H9 (cell line): Measurements from ENCODE around the gene CYBC1. TPM values are rescaled to one million over a fixed set of nuclear protein-coding genes. Genes with fewer than 3 reads are reported as not detected.

ENCODE experiments used
- DNase-seq: peaks from one replicate; pipeline ENCODE4 v3.0.0-alpha.2; 2017
- H2AFZ ChIP-seq: one replicate; pipeline ENCODE4 v1.6.1; 2013; ENCODE audit warnings: mild to moderate bottlenecking, low read length, control low read depth, moderate library complexity
- H2AK5ac ChIP-seq: 2 replicates; pipeline ENCODE4 v1.6.1; 2013; ENCODE audit warnings: low read length, control low read depth, mixed read lengths; ENCODE audit not compliant: insufficient read length
- H2BK120ac ChIP-seq: one replicate; pipeline ENCODE4 v1.6.1; 2013; ENCODE audit warnings: low read depth, mild to moderate bottlenecking, low read length, control low read depth, inconsistent platforms; ENCODE audit not compliant: poor library complexity, severe bottlenecking
- H2BK12ac ChIP-seq: 2 replicates; pipeline ENCODE4 v1.6.1; 2013; ENCODE audit warnings: low read length, control low read depth, mixed read lengths, low read depth; ENCODE audit not compliant: insufficient read length
- H2BK15ac ChIP-seq: 2 replicates; pipeline ENCODE4 v1.6.1; 2013; ENCODE audit warnings: low read depth, low read length, control low read depth
- H2BK20ac ChIP-seq: one replicate; pipeline ENCODE4 v1.6.1; 2013; ENCODE audit warnings: low read depth, mild to moderate bottlenecking, low read length, control low read depth, inconsistent platforms; ENCODE audit not compliant: poor library complexity, severe bottlenecking
- H2BK5ac ChIP-seq: 2 replicates; pipeline ENCODE4 v1.6.1; 2013; ENCODE audit warnings: low read length, control low read depth, mixed read lengths; ENCODE audit not compliant: insufficient read length
- H3K14ac ChIP-seq: 2 replicates; pipeline ENCODE4 v1.6.1; 2013; ENCODE audit warnings: low read length, control low read depth; ENCODE audit not compliant: insufficient read depth
- H3K18ac ChIP-seq: 2 replicates; pipeline ENCODE4 v1.6.1; 2013; ENCODE audit warnings: low read depth, mild to moderate bottlenecking, mixed read lengths, low read length, control low read depth; ENCODE audit not compliant: insufficient read length
- H3K23ac ChIP-seq: 2 replicates; pipeline ENCODE4 v1.6.1; 2013; ENCODE audit warnings: low read length, control low read depth, mixed read lengths, low read depth; ENCODE audit not compliant: insufficient read length
- H3K23me2 ChIP-seq: 2 replicates; pipeline ENCODE4 v1.6.1; 2013; ENCODE audit warnings: low read depth, mild to moderate bottlenecking, mixed read lengths, low read length, control low read depth; ENCODE audit not compliant: insufficient read length, poor library complexity, severe bottlenecking
- H3K27ac ChIP-seq: 2 replicates; pipeline ENCODE4 v1.5.1; 2013; ENCODE audit warnings: low read length, control low read depth, mixed read lengths, low read depth; ENCODE audit not compliant: insufficient read length
- H3K27me3 ChIP-seq: 2 replicates; pipeline ENCODE4 v1.6.1; 2013; ENCODE audit warnings: low read length, control low read depth, inconsistent platforms; ENCODE audit not compliant: insufficient read depth
- H3K4ac ChIP-seq: 2 replicates; pipeline ENCODE4 v1.6.1; 2013; ENCODE audit warnings: low read depth, mild to moderate bottlenecking, control low read depth, inconsistent platforms, low read length, moderate library complexity
- H3K4me1 ChIP-seq: 2 replicates; pipeline ENCODE4 v1.6.1; 2013; ENCODE audit warnings: low read length, control low read depth, inconsistent platforms; ENCODE audit not compliant: insufficient read depth
- H3K4me2 ChIP-seq: 2 replicates; pipeline ENCODE4 v1.6.1; 2013; ENCODE audit warnings: low read length, control low read depth, mixed read lengths; ENCODE audit not compliant: insufficient read length, insufficient read depth
- H3K56ac ChIP-seq: 2 replicates; pipeline ENCODE4 v1.6.1; 2013; ENCODE audit warnings: low read depth, mild to moderate bottlenecking, mixed read lengths, low read length, control low read depth; ENCODE audit not compliant: insufficient read length
- H3K79me1 ChIP-seq: 2 replicates; pipeline ENCODE4 v1.6.1; 2013; ENCODE audit warnings: low read depth, mild to moderate bottlenecking, moderate library complexity, low read length, control low read depth, inconsistent platforms; ENCODE audit not compliant: insufficient read depth, poor library complexity, severe bottlenecking
- H3K79me2 ChIP-seq: 2 replicates; pipeline ENCODE4 v1.6.1; 2013; ENCODE audit warnings: low read length, control low read depth, inconsistent platforms; ENCODE audit not compliant: insufficient read depth
- H3K9ac ChIP-seq: 2 replicates; pipeline ENCODE4 v1.6.1; 2013; ENCODE audit warnings: low read length, control low read depth, mixed read lengths; ENCODE audit not compliant: insufficient read length; ENCODE audit errors: extremely low read depth
- H3K9me3 ChIP-seq: one replicate; pipeline ENCODE4 v1.6.1; 2013; ENCODE audit warnings: low read depth, low read length, inconsistent platforms; ENCODE audit not compliant: control insufficient read depth
- H3T11ph ChIP-seq: one replicate; pipeline ENCODE4 v1.6.1; 2013; ENCODE audit warnings: mild to moderate bottlenecking, low read length, control low read depth, inconsistent platforms
- H4K20me1 ChIP-seq: one replicate; pipeline ENCODE4 v1.6.1; 2013; ENCODE audit not compliant: control insufficient read depth, insufficient read length, insufficient read depth
- H4K5ac ChIP-seq: 2 replicates; pipeline ENCODE4 v1.6.1; 2013; ENCODE audit warnings: low read depth, mild to moderate bottlenecking, mixed read lengths, low read length, control low read depth; ENCODE audit not compliant: insufficient read length
- H4K8ac ChIP-seq: replicated peaks from 2 replicates; pipeline ENCODE4 v1.6.1; 2013; ENCODE audit warnings: low read length, control low read depth, mixed read lengths, low read depth; ENCODE audit not compliant: insufficient read length
- H4K91ac ChIP-seq: 2 replicates; pipeline ENCODE4 v1.6.1; 2013; ENCODE audit warnings: low read depth, mild to moderate bottlenecking, moderate library complexity, mixed read lengths, low read length, control low read depth; ENCODE audit not compliant: insufficient read length
- H3K27ac Mint-ChIP-seq, 3 experiments: 2 replicates in 2 of 3; 3 replicates in 1 of 3; pipeline ENCODE4 v1.8.0; 2020 to 2021; ENCODE audit warnings: mixed read lengths in 3 of 3, mild to moderate bottlenecking in 1 of 3, moderate library complexity in 1 of 3
- H3K27me3 Mint-ChIP-seq: 2 replicates; pipeline ENCODE4 v1.8.0; 2021; ENCODE audit warnings: low read depth, mild to moderate bottlenecking, moderate library complexity, mixed read lengths
- H3K36me3 Mint-ChIP-seq, 3 experiments: 2 replicates in 2 of 3; 3 replicates in 1 of 3; pipeline ENCODE4 v1.8.0; 2020 to 2021; ENCODE audit warnings: low read depth in 3 of 3, mixed read lengths in 3 of 3; ENCODE audit not compliant: insufficient read depth in 1 of 3
- H3K4me1 Mint-ChIP-seq, 2 experiments: 2 replicates each; pipeline ENCODE4 v1.8.0; 2020; ENCODE audit warnings: mixed read lengths in 2 of 2
- H3K4me3 Mint-ChIP-seq, 2 experiments: 2 replicates in 1 of 2; 3 replicates in 1 of 2; pipeline ENCODE4 v1.8.0; 2020 to 2021; ENCODE audit warnings: mild to moderate bottlenecking in 2 of 2, mixed read lengths in 2 of 2, moderate library complexity in 1 of 2
- H3K9me3 Mint-ChIP-seq, 2 experiments: 2 replicates in 1 of 2; 3 replicates in 1 of 2; pipeline ENCODE4 v1.8.0; 2020; ENCODE audit warnings: mild to moderate bottlenecking in 2 of 2, mixed read lengths in 2 of 2, moderate library complexity in 1 of 2
- WGBS: extraction: QIAGEN DNeasy Blood & Tissue Kit; methylation state at CpG from one replicate; pipeline ENCODE4 v1.1.7; 2013; ENCODE audit warnings: missing lambda C conversion rate, low lambda C conversion rate, mixed read lengths; ENCODE audit not compliant: insufficient read length; ENCODE audit errors: extremely low coverage; 5-methylcytosine and 5-hydroxymethylcytosine counted together
- total RNA-seq: library from RNA; stranded (reverse); gene quantifications from 2 replicates; pipeline ENCODE4 v1.2.1, GENCODE V29; 2021
- TF ChIP-seq, protein P1 (sequence below): fragments of 200-600 bp; sonication (generic); conservative IDR thresholded peaks from 3 replicates; pipeline ENCODE4 v1.8.0; 2021; ENCODE audit warnings: antibody characterized with exemption, mild to moderate bottlenecking

The CYBC1 gene
- total RNA-seq, 1 experiment from 2014 or later: 81.7 TPM

DNA sequence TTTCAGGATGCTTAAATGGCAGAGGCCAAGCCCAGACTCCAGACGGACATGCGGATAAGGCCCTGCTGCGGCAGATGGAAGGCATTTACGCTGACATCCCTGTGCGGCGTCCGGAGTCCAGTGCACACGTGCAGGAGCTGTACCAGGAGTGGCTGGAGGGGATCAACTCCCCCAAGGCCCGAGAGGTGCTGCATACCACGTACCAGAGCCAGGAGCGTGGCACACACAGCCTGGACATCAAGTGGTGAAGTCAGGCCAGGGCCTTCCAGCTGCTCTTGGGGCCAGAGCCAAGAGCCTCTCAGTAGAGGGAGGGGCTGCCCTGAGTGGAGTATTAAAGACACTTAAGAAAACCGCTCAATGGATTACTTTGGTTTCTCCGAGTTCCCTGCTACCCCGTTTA lies 37.4 kb upstream of the CYBC1 start:
- Histone ChIP-seq H2BK15ac (no peak overlapping the region), H2BK20ac (no peak overlapping the region), H3K56ac (no peak overlapping the region), H3K18ac (no peak overlapping the region), H3K9ac (no peak overlapping the region), H2AFZ (no peak overlapping the region), H3K79me1 (no peaks in the 10 kb centered on the region), H2BK12ac (no peak overlapping the region), H3T11ph (no peak overlapping the region), H4K91ac (no peak overlapping the region), H4K20me1 (peaks cover 3% of the 10 kb centered on the region), H3K14ac (no peak overlapping the region), H2AK5ac (no peak overlapping the region), H4K8ac (no peak overlapping the region), H4K5ac (no peak overlapping the region), H3K23me2 (no peaks in the 10 kb centered on the region), H2BK5ac (no peak overlapping the region), H3K27me3 (no peaks in the 10 kb centered on the region), H3K4me1 (no peaks in the 10 kb centered on the region), H3K23ac (no peak overlapping the region), H3K4ac (no peak overlapping the region), H2BK120ac (no peak overlapping the region), H3K79me2 (no peaks in the 10 kb centered on the region), H3K27ac (no peak overlapping the region), H3K9me3 (no peaks in the 10 kb centered on the region), H3K4me2 (no peak overlapping the region)
- Mint-ChIP-seq H3K27me3 (no peaks in the 10 kb centered on the region), H3K9me3 (no peaks in the 10 kb centered on the region), H3K27ac (no peak overlapping the region), H3K4me1 (no peaks in the 10 kb centered on the region), H3K36me3 (peaks cover 22 to 61% (median 55%) of the 10 kb centered on the region in 3 experiments), H3K4me3 (no peak overlapping the region)
- no CpG with 5 or more reads among the region's 14 CpGs for WGBS
- DNase-seq: no peak
- TF ChIP-seq, protein P1, sequence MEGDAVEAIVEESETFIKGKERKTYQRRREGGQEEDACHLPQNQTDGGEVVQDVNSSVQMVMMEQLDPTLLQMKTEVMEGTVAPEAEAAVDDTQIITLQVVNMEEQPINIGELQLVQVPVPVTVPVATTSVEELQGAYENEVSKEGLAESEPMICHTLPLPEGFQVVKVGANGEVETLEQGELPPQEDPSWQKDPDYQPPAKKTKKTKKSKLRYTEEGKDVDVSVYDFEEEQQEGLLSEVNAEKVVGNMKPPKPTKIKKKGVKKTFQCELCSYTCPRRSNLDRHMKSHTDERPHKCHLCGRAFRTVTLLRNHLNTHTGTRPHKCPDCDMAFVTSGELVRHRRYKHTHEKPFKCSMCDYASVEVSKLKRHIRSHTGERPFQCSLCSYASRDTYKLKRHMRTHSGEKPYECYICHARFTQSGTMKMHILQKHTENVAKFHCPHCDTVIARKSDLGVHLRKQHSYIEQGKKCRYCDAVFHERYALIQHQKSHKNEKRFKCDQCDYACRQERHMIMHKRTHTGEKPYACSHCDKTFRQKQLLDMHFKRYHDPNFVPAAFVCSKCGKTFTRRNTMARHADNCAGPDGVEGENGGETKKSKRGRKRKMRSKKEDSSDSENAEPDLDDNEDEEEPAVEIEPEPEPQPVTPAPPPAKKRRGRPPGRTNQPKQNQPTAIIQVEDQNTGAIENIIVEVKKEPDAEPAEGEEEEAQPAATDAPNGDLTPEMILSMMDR: no peak
